AG09319 (cell line): ENCODE data around the gene TPX2.

ENCODE experiments used
- DNase-seq: peaks from one replicate; pipeline ENCODE4 v3.0.0-alpha.2; 2010; ENCODE audit warnings: low read depth; ENCODE audit errors: extremely low read depth
- TF ChIP-seq, protein P1 (sequence below): IDR thresholded peaks from 2 replicates; pipeline ENCODE4 v1.5.1; 2011; ENCODE audit warnings: low read depth, mild to moderate bottlenecking, inconsistent platforms, low read length, moderate library complexity

Gene TPX2

DNA sequence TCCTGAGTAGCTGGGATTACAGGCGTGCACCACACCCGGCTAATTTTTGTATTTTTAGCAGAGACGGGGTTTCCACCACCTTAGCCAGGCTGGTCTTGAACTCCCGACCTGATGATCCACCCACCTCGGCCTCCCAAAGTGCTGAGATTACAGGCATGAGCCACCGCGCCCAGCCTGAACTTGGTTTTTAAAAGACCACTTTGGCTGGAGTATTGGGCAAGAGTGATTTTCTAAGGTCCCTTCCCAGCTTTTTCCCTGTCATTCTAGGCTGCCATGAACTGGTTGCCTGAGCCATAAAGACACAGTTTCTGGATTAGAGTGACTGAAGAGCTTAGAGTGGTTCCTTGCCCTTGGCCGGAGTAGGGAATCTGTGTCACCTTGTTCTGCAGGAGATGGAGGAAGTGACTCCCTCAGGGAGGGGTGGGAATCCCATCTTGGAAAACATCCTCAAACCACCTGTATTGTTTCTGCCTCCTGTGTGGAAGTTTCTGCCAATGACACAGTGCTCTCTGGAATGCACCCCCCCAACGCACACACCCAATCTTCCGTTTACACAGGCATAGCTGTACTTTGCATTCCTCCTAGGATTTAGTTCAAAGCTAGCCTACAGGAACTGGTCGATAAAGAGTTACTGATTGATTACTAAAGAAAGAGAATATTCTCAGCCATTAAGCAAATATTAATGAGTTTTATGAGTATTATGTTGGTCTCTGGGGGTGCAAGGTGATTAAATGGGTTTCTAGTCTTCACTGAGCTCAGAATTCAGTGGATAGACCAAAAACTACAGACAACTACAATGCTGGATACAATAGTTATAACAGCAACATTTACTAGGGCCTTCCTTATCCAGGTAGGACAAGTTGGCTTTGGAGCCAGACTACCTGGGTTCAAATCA lies 34.6 kb upstream of the TPX2 start:
- TF ChIP-seq, protein P1, sequence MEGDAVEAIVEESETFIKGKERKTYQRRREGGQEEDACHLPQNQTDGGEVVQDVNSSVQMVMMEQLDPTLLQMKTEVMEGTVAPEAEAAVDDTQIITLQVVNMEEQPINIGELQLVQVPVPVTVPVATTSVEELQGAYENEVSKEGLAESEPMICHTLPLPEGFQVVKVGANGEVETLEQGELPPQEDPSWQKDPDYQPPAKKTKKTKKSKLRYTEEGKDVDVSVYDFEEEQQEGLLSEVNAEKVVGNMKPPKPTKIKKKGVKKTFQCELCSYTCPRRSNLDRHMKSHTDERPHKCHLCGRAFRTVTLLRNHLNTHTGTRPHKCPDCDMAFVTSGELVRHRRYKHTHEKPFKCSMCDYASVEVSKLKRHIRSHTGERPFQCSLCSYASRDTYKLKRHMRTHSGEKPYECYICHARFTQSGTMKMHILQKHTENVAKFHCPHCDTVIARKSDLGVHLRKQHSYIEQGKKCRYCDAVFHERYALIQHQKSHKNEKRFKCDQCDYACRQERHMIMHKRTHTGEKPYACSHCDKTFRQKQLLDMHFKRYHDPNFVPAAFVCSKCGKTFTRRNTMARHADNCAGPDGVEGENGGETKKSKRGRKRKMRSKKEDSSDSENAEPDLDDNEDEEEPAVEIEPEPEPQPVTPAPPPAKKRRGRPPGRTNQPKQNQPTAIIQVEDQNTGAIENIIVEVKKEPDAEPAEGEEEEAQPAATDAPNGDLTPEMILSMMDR, result no peak
- DNase-seq, result no peak

DNA sequence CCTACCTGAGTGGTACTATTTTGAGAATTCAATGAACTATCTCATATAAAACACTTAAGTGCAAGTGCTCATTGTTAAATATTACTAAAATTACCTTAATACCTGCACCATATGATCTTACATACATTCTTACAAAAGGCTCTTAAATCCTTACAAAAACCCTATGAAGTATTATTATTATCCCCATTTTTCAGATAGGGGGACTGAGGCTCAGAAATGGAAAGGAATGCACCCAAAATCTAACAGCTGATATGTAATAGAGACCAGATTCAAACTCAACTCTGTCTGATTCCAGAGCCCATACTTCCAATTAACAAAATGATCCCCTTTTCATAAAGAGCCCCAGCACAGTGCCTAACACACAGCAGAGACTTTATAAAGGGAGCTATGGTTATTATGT lies 33.9 kb upstream of the TPX2 start:
- TF ChIP-seq, protein P1, result no peak
- DNase-seq, result no peak

DNA sequence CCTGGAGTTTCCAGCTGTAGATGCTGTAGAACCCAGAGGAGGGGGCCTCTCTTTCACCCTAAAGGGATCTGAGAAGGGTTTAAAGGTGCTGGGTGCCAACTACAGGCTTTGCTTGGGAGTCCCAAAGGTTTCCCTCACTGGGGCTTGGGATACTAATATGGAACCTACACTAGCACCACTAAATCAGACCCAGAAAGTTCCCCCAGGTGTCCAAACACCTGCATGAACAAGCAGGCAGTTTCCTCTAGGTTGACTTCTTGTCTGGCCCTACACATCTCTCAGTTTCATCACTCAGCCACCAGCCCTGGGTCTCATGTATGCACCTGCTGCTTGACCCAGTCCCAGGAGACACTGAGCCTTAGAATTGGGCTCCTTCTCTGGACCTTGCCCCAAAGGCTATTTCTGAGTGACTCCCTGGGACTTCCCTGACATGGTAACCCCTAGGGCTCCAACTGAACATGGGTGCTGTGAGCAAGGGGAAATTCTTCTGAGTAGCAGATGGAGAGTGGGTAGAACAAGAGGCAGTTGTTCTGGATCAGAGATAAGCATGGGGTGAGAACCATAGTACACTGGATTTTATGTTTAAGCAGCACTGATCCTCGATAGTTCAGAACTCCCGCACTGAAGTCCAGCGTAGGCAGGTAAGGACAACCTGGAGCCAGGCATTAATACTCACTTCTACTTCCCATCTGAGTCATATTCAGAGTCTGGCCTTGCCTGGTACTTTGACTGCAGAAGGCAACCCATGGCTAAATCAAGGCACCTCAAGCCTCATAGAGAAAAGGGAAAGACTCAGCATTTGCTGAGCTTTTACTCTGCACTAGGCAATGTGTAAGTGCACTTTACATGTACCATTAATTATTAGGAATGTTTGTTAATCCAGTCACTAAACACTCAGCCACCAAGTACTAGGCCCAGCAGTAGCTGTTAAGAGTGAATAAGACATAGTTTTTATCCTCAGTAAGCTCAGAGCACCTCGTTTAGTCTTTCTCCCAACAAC lies 33.2 kb upstream of the TPX2 start:
- TF ChIP-seq, protein P1, result no peak
- DNase-seq, result no peak

DNA sequence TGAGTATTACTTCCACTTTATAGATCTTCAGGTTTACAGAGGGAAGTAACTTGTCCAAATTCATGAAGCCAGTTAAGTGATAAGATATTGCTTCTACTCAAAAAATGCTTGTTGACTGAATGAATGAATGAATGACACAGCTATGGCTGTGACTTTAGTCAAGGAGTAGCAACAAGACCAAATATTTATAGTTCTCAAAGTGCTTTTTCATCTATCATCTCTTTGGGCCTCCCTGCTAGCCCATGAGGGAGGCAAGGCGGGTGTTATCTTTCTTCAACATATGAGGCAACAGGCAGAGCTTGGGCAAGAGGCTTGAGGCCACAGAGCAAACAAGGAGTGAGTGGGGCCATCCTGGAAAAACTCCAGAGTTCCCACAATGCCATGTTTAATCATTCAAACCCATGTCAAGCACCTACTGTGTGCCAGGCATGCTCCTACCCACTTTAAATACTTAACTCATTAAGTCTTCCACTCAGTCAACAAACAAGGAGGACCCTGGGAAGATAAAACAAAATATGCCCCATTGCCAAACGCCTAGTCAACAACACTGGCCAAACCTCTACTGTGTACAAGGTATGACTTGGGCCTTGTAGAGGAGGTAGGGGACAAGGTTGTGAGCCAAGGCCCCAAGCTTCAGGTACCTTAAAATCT lies 32.4 kb upstream of the TPX2 start:
- DNase-seq, result no peak
- TF ChIP-seq, protein P1, result no peak

GRCh38 chr20:31707258-31707615 lies 31.9 kb upstream of the TPX2 start:
- TF ChIP-seq, protein P1, result no peak
- no peak for DNase-seq

GRCh38 chr20:31707994-31708735 lies 30.9 kb upstream of the TPX2 start:
- TF ChIP-seq, protein P1, result no peak
- DNase-seq, result no peak
